Activated T-cell treated with anti-CD3 and anti-CD28 coated beads, Interleukin-2, amount 50 U/mL, for 24 hours (primary cell): ENCODE results near the gene LSM5.

Source experiments
- DNase-seq: peaks from one replicate; pipeline ENCODE4 v3.0.0-alpha.2; 2020
- H3K27ac Mint-ChIP-seq: 2 replicates; pipeline ENCODE4 v1.8.0; 2020; ENCODE audit warnings: mild to moderate bottlenecking, mixed read lengths
- H3K27me3 Mint-ChIP-seq: 2 replicates; pipeline ENCODE4 v1.8.0; 2020; ENCODE audit warnings: mixed read lengths
- H3K36me3 Mint-ChIP-seq: 2 replicates; pipeline ENCODE4 v1.8.0; 2020; ENCODE audit warnings: low read depth, mixed read lengths
- H3K4me1 Mint-ChIP-seq: 2 replicates; pipeline ENCODE4 v1.8.0; 2020; ENCODE audit warnings: low read depth, mixed read lengths
- H3K4me3 Mint-ChIP-seq: 2 replicates; pipeline ENCODE4 v1.8.0; 2020; ENCODE audit warnings: mild to moderate bottlenecking, moderate library complexity, mixed read lengths
- H3K9me3 Mint-ChIP-seq: 2 replicates; pipeline ENCODE4 v1.8.0; 2020; ENCODE audit warnings: mixed read lengths

Gene LSM5

GRCh38 chr7:32490127-32490796 lies at the start of gene LSM5:
LSM5 (minus strand) TSS chr7:32490380; CDS start chr7:32490365, 15 bp downstream.
- Mint-ChIP-seq H3K27me3 (no peaks in the 10 kb centered on the region), H3K9me3 (no peaks in the 10 kb centered on the region), H3K4me1 (peaks cover 33% of the 10 kb centered on the region), H3K36me3 (peaks cover 50% of the 10 kb centered on the region), H3K4me3 (peak within 1 kb of the TSS; percentile 88), H3K27ac (peak within 1 kb of the TSS; percentile 93)
- peak; percentile 90 for DNase-seq

- H3K27ac Mint-ChIP-seq = no peak overlapping the region
- H3K27me3 Mint-ChIP-seq = no peaks in the 10 kb centered on the region
- peaks cover 38% of the 10 kb centered on the region for H3K36me3 Mint-ChIP-seq
- H3K4me3 Mint-ChIP-seq = no peak overlapping the region
- H3K9me3 Mint-ChIP-seq = no peaks in the 10 kb centered on the region
- H3K4me1 Mint-ChIP-seq = peaks cover 53% of the 10 kb centered on the region
- DNase-seq = no peak
These were observed 49.2 kb upstream of the LSM5 start for GRCh38 chr7:32539366-32539765.

GRCh38 chr7:32537760-32538159 lies 47.6 kb upstream of the LSM5 start:
- no peaks in the 10 kb centered on the region for H3K27me3 Mint-ChIP-seq
- H3K27ac Mint-ChIP-seq = no peak overlapping the region
- H3K36me3 Mint-ChIP-seq = peaks cover 31% of the 10 kb centered on the region
- no peak overlapping the region for H3K4me3 Mint-ChIP-seq
- DNase-seq = no peak
- H3K4me1 Mint-ChIP-seq = peaks cover 51% of the 10 kb centered on the region
- no peaks in the 10 kb centered on the region for H3K9me3 Mint-ChIP-seq

- Mint-ChIP-seq H3K36me3 (peaks cover 38% of the 10 kb centered on the region), H3K4me3 (no peak overlapping the region), H3K27ac (peak overlapping the region; percentile 47), H3K27me3 (no peaks in the 10 kb centered on the region), H3K9me3 (no peaks in the 10 kb centered on the region), H3K4me1 (peaks cover 61% of the 10 kb centered on the region)
- no peak for DNase-seq
These were observed 46.4 kb upstream of the LSM5 start for GRCh38 chr7:32536585-32536984.

GRCh38 chr7:32536016-32536415 lies 45.8 kb upstream of the LSM5 start:
- Mint-ChIP-seq H3K9me3 (no peaks in the 10 kb centered on the region), H3K4me1 (peaks cover 60% of the 10 kb centered on the region), H3K4me3 (no peak overlapping the region), H3K27me3 (no peaks in the 10 kb centered on the region), H3K36me3 (peaks cover 41% of the 10 kb centered on the region), H3K27ac (no peak overlapping the region)
- DNase-seq = no peak

GRCh38 chr7:32535162-32535702 lies 45.1 kb upstream of the LSM5 start:
- Mint-ChIP-seq H3K4me3 (no peak overlapping the region), H3K27ac (peak overlapping the region; percentile 22), H3K27me3 (no peaks in the 10 kb centered on the region), H3K4me1 (peaks cover 56% of the 10 kb centered on the region), H3K36me3 (peaks cover 41% of the 10 kb centered on the region), H3K9me3 (no peaks in the 10 kb centered on the region)
- no peak for DNase-seq

GRCh38 chr7:32533276-32534029 lies 43.3 kb upstream of the LSM5 start:
- peak overlapping the region; percentile 47 for H3K27ac Mint-ChIP-seq
- H3K36me3 Mint-ChIP-seq = peaks cover 36% of the 10 kb centered on the region
- no peak for DNase-seq
- peaks cover 47% of the 10 kb centered on the region for H3K4me1 Mint-ChIP-seq
- H3K27me3 Mint-ChIP-seq = no peaks in the 10 kb centered on the region
- no peaks in the 10 kb centered on the region for H3K9me3 Mint-ChIP-seq
- H3K4me3 Mint-ChIP-seq = no peak overlapping the region

- no peak overlapping the region for H3K4me3 Mint-ChIP-seq
- no peak overlapping the region for H3K27ac Mint-ChIP-seq
- no peak for DNase-seq
- H3K9me3 Mint-ChIP-seq = no peaks in the 10 kb centered on the region
- H3K36me3 Mint-ChIP-seq = peaks cover 42% of the 10 kb centered on the region
- no peaks in the 10 kb centered on the region for H3K27me3 Mint-ChIP-seq
- H3K4me1 Mint-ChIP-seq = peaks cover 51% of the 10 kb centered on the region
These were observed 42.5 kb upstream of the LSM5 start for GRCh38 chr7:32532716-32533115.

- H3K36me3 Mint-ChIP-seq = peaks cover 44% of the 10 kb centered on the region
- H3K9me3 Mint-ChIP-seq = no peaks in the 10 kb centered on the region
- no peaks in the 10 kb centered on the region for H3K27me3 Mint-ChIP-seq
- H3K27ac Mint-ChIP-seq = no peak overlapping the region
- peaks cover 56% of the 10 kb centered on the region for H3K4me1 Mint-ChIP-seq
- no peak overlapping the region for H3K4me3 Mint-ChIP-seq
- no peak for DNase-seq
These were observed 41.9 kb upstream of the LSM5 start for GRCh38 chr7:32532086-32532485.

- H3K27ac Mint-ChIP-seq = no peak overlapping the region
These were observed 41.2 kb upstream of the LSM5 start for GRCh38 chr7:32531402-32531801.

GRCh38 chr7:32525839-32526238 lies 35.7 kb upstream of the LSM5 start:
- Mint-ChIP-seq H3K4me3 (no peak overlapping the region), H3K9me3 (peaks cover 6% of the 10 kb centered on the region), H3K36me3 (peaks cover 50% of the 10 kb centered on the region), H3K27ac (peak overlapping the region; percentile 18), H3K27me3 (no peaks in the 10 kb centered on the region), H3K4me1 (peaks cover 43% of the 10 kb centered on the region)
- no peak for DNase-seq

More at GRCh38 chr7:32531402-32531801, 41.2 kb upstream of the LSM5 start:
- H3K4me1 Mint-ChIP-seq = peaks cover 55% of the 10 kb centered on the region
- no peak overlapping the region for H3K4me3 Mint-ChIP-seq
- DNase-seq = no peak
- H3K9me3 Mint-ChIP-seq = no peaks in the 10 kb centered on the region
- peaks cover 46% of the 10 kb centered on the region for H3K36me3 Mint-ChIP-seq
- H3K27me3 Mint-ChIP-seq = no peaks in the 10 kb centered on the region

- H3K27me3 Mint-ChIP-seq = no peaks in the 10 kb centered on the region
- H3K4me1 Mint-ChIP-seq = peaks cover 52% of the 10 kb centered on the region
- H3K4me3 Mint-ChIP-seq = no peak overlapping the region
- H3K36me3 Mint-ChIP-seq = peaks cover 62% of the 10 kb centered on the region
- DNase-seq = no peak
- no peak overlapping the region for H3K27ac Mint-ChIP-seq
- H3K9me3 Mint-ChIP-seq = peaks cover 19% of the 10 kb centered on the region
These were observed 34.5 kb upstream of the LSM5 start for GRCh38 chr7:32524631-32525030.

GRCh38 chr7:32522746-32523530 lies 32.8 kb upstream of the LSM5 start:
- Mint-ChIP-seq H3K27ac (no peak overlapping the region), H3K9me3 (peaks cover 19% of the 10 kb centered on the region), H3K4me3 (no peak overlapping the region), H3K4me1 (peaks cover 44% of the 10 kb centered on the region), H3K36me3 (peaks cover 67% of the 10 kb centered on the region), H3K27me3 (no peaks in the 10 kb centered on the region)
- no peak for DNase-seq

- H3K9me3 Mint-ChIP-seq = peaks cover 26% of the 10 kb centered on the region
- H3K4me3 Mint-ChIP-seq = no peak overlapping the region
- no peak for DNase-seq
- H3K4me1 Mint-ChIP-seq = peaks cover 52% of the 10 kb centered on the region
- H3K36me3 Mint-ChIP-seq = peaks cover 83% of the 10 kb centered on the region
- no peaks in the 10 kb centered on the region for H3K27me3 Mint-ChIP-seq
- H3K27ac Mint-ChIP-seq = peak overlapping the region; percentile 79
These were observed 29.6 kb upstream of the LSM5 start for GRCh38 chr7:32519763-32520162.
